ENCODE data around the gene DDX10. TPM values are rescaled to one million over a fixed set of nuclear protein-coding genes. Genes with fewer than 3 reads are reported as not detected.

The DDX10 gene
- total and polyA plus RNA-seq, 8 donors, result 11.6 to 22.6 (median 17.6) TPM

DNA sequence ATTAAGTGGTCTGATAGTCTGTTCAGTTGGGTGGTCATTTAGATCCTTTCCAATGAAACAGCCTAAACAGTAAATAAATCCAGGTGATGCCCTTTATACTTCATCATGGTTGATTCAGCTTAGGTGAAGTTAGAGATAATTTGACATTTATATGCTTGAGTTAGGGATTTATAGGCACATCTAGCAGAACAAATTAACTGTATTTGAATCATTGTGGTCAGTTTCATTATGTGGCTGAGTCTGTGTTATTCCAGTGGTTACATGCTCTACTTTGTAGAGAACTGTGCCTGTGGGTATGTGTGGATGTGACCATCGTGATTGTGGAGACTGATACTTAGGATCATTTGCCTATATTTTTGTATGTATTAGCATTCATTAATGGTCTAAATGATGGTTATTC is 194.6 kb downstream of the DDX10 start:
- H3K4me1 ChIP-seq, result peaks cover 0 to 5% (median 0%) of the 10 kb centered on the region in 4 donors
- no peaks in the 10 kb centered on the region for H3K27me3 ChIP-seq
- no peak overlapping the region for H3K4me3 ChIP-seq
- no peak overlapping the region for H3K27ac ChIP-seq
- intact Hi-C loops (cut with DNase I; ENCODE audit: low total_unique reads), result no loop called here
- TF ChIP-seq POLR2A (IDR thresholded peaks at IDR 0.05) (no peak), POLR2AphosphoS5 (IDR thresholded peaks at IDR 0.05) (no peak), CTCF (IDR thresholded peaks at IDR 0.05) (no peak), EP300 (IDR thresholded peaks at IDR 0.05) (no peak)
- no peaks in the 10 kb centered on the region for H3K9me3 ChIP-seq
- no peak for DNase-seq
- H3K36me3 ChIP-seq, result no peaks in the 10 kb centered on the region
- WGBS, 5 donors, result 83 to 95% (median 90%) methylated on average over 1 of the region's 1 CpG

DNA sequence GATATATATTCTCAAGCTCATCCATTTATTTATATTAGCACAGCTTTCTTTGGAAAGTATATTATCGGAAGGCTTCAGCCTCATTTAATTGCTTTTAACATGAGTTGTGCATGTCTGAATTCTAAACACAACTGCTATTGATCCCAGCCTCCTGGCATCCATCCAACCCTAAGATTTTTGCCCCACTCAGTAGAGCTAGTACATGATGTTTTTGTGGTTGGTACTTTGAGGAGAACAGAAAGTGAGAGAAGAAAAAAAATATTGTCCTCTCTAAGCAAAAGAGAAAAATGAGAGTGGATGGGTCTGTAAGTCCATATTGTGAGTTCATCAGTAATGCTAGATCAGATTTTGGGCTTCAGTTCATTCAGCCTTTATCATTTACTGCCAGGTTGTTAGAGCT is 198.7 kb downstream of the DDX10 start:
- DNase-seq, result no peak

DNA sequence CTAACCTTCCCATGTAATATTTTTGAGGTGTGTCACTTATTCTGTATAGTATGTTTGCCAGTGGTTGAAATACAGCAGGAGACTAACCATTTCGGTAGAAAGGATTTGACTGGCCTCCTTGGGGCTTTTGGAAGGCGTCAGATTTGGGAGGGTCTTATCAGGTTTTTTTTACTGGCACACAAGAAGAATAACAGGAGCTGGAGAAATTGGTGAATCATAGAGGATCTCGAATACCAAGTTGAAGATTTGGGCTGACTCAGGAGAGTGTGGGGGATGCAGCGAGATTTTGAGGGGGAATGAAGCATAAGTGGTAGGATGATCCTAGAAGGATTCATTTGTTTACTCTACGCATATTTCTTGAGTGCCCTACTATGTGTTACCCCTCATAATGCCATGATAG is 200.5 kb downstream of the DDX10 start:
- H3K9me3 ChIP-seq, result no peaks in the 10 kb centered on the region
- H3K27ac ChIP-seq, result no peak overlapping the region
- WGBS, 5 donors, result 93 to 98% (median 96%) methylated on average over 5 of the region's 5 CpGs
- intact Hi-C loops (cut with DNase I; ENCODE audit: low total_unique reads), result no loop called here
- peaks cover 0 to 4% (median 0%) of the 10 kb centered on the region in 4 donors for H3K4me1 ChIP-seq
- no peak for DNase-seq
- TF ChIP-seq CTCF (IDR thresholded peaks at IDR 0.05) (no peak), POLR2AphosphoS5 (IDR thresholded peaks at IDR 0.05) (no peak), EP300 (IDR thresholded peaks at IDR 0.05) (no peak), POLR2A (IDR thresholded peaks at IDR 0.05) (no peak)
- H3K36me3 ChIP-seq, result no peaks in the 10 kb centered on the region
- H3K27me3 ChIP-seq, result no peaks in the 10 kb centered on the region
- no peak overlapping the region for H3K4me3 ChIP-seq

More for the DNA sequence above, 198.7 kb downstream of the DDX10 start:
- TF ChIP-seq POLR2AphosphoS5 (IDR thresholded peaks at IDR 0.05), result no peak
- TF ChIP-seq CTCF (IDR thresholded peaks at IDR 0.05), result no peak
- no peak for TF ChIP-seq EP300 (IDR thresholded peaks at IDR 0.05)
- no peak for TF ChIP-seq POLR2A (IDR thresholded peaks at IDR 0.05)
- H3K36me3 ChIP-seq, result no peaks in the 10 kb centered on the region
- H3K9me3 ChIP-seq, result no peaks in the 10 kb centered on the region
- no peaks in the 10 kb centered on the region for H3K4me1 ChIP-seq
- no peaks in the 10 kb centered on the region for H3K27me3 ChIP-seq
- no peak overlapping the region for H3K4me3 ChIP-seq
- intact Hi-C loops (cut with DNase I; ENCODE audit: low total_unique reads), result no loop called here
- H3K27ac ChIP-seq, result no peak overlapping the region
- WGBS, 5 donors, result 92 to 100% (median 97%) methylated on average over 1 of the region's 1 CpG

GRCh38 chr11:108866781-108867180 is 201.9 kb downstream of the DDX10 start:
- Histone ChIP-seq H3K27ac (no peak overlapping the region), H3K36me3 (no peaks in the 10 kb centered on the region), H3K4me3 (no peak overlapping the region), H3K9me3 (no peaks in the 10 kb centered on the region), H3K27me3 (no peaks in the 10 kb centered on the region), H3K4me1 (peaks cover 0 to 7% (median 0%) of the 10 kb centered on the region in 4 donors)
- no peak for DNase-seq
- intact Hi-C loops (cut with DNase I; ENCODE audit: low total_unique reads), result no loop called here
- TF ChIP-seq POLR2A (IDR thresholded peaks at IDR 0.05) (no peak), CTCF (IDR thresholded peaks at IDR 0.05) (no peak), POLR2AphosphoS5 (IDR thresholded peaks at IDR 0.05) (no peak), EP300 (IDR thresholded peaks at IDR 0.05) (no peak)
- 53 to 71% (median 64%) methylated on average over 2 of the region's 2 CpGs for WGBS, 5 donors
